NOMO-1 (cell line): Measurements from ENCODE around the gene COL26A1.
"Not testable (repeated sequence)": the region's sequence is repeated elsewhere in the genome, so short reads cannot be mapped to it uniquely, and the experiment has no call there.

Experiments used
- DNase-seq, 2 experiments: peaks; one replicate each; lab custom pipeline; 2025; ENCODE audit not compliant: unreplicated experiment in 2 of 2; lab: John Stamatoyannopoulos, UW

The COL26A1 gene

GRCh38 chr7:101589976-101590662 is 227.4 kb downstream of the COL26A1 start:
- DNase-seq = no peak

- DNase-seq = no peak
Measured at GRCh38 chr7:101590663-101591435, 228.2 kb downstream of the COL26A1 start.

GRCh38 chr7:101591504-101591903 is 228.8 kb downstream of the COL26A1 start:
- no peak for DNase-seq

DNA sequence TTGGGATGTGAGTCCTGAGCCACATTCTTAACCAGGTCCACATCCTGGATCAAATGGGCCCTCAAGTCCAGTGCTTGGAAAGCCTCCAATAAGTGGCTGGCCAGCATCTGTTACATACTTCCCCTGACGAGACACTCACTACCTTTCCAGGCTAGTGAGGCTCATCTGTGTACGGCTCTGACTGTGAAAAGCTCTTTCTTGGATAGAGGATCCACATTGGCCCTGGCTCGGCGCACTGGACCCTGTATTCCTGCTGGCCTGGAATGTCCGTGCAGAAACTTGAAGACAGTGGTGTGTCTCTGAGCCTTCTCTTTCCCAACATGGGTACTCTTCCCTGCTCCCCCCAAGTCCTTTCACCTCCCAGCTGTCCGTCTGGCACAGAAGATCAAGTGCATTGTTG is 230.9 kb downstream of the COL26A1 start:
- DNase-seq = no peak

- DNase-seq = no peak
Measured at GRCh38 chr7:101594790-101595189, 232.1 kb downstream of the COL26A1 start.

DNA sequence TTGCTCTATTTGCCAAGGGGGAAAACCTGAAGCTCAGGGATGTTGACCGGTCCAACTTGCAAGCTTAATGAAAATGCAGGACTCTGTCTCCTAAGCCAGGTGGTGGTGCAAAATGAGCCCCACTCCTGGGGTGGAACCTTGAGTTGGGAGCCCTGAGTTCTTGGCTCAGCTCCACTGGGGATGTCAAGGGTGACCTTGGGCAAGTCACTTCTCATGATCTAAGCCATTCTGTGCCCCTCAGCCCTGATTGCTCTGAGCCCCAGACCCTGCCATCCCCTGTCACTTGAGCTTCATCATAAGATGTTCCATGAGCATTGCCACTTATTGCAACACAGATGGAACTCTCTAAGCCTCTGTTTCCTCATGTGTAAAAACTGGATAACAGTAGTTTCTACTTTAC is 232.6 kb downstream of the COL26A1 start:
- no peak for DNase-seq

- DNase-seq = no peak
Measured at GRCh38 chr7:101595766-101596537, 233.3 kb downstream of the COL26A1 start.

DNA sequence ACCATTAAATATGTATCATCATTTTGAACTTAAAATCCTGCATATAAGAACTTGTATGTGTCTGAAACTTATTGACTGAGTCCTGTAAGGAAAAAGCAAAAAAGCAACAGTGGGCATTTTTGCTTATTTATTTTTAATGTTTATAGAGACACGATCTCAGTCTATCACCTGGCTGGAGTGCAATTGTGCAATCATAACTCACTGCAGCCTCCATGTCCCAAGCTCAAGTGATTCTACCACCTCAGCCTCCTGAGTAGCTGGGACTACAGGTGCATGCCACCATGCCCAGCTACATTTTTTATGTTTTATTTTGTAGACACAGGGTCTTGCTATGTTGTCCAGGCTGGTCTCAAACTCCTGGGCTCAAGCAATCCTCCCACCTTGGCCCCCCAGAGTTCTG is 234.2 kb downstream of the COL26A1 start:
- DNase-seq = no peak

DNA sequence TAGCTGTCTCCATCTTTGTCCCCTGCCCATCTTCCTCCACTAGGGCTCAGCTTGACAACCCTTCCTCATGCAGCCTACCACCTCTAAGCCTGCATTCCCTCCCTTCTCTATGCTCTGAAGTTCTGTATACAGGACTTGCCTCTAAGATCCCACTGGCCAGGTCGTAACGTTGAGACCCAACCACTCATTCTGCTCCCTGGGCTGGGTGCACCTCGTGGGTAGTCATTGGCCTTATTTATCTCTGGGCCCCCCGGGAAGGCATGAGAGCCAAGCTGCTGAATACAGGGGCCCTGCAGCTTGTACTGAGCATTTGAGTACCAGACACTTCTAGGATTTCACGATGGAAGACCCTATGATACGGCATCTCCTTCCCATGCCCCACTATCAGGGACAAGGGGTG is 235.3 kb downstream of the COL26A1 start:
- DNase-seq = no peak

DNA sequence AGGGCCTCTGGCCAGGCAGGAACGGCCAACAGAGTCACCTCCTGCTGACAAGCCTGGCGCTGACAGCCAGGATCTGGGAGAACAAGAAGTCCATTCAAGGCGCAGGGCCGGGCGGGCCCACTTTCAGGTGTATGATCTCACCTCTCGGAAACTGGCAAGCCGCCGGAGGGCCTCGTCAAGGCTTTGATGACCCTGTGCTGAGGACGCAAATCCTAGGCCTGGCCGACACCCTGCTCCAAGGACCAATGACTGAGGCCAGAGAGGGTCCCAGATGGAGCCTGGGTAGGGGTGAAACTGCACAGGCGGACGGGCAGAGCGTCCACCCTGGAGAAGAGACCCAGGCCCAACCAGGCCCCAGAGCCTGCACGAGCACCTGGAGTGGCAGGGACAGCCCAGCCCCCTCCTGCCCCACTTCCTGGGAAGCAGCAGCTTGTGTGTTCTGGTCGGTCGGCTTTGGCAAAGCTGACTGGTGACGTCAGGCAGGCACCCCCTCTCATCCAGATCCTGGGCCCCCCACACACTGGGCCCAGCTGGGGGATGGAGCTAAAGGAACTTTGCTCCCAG is 235.8 kb downstream of the COL26A1 start:
- DNase-seq = no peak

DNA sequence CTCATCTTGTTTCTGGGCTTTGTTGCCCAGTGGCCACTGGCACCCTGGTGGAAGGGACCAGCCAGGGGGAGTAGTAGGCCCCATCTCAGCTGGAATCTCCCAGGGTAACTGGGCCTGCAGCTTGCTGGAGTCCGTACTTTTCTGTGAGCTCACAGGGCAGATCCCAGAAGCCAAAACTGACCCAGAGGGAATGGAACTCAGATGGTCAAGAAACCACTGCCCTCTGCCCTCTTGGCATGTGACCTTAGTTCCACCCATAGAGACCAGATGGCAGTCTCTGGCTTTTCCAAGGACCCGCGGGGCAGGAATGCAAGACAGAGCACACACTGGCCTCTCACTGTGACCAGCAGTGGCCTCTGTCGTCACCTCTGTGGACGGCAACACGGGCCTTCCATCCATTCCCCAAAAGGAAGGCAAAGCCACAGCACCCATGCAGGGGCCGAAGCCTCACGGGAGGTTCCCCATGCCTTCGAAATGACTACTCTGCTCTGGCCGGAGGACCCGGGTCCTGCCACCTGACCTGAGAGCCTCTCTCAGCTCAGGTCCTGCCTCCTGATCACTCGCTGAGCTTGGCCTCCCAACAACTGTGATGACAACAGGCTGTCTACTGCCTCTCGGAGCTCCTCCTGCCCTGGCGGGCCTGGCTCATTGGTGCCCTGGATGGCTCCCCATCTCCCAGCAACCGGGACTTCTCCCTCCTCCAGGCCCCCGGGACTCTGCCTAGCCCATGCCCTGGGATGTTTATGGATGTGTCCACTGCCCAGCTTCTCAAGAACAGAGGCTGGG is 236.5 kb downstream of the COL26A1 start:
- no peak for DNase-seq

DNA sequence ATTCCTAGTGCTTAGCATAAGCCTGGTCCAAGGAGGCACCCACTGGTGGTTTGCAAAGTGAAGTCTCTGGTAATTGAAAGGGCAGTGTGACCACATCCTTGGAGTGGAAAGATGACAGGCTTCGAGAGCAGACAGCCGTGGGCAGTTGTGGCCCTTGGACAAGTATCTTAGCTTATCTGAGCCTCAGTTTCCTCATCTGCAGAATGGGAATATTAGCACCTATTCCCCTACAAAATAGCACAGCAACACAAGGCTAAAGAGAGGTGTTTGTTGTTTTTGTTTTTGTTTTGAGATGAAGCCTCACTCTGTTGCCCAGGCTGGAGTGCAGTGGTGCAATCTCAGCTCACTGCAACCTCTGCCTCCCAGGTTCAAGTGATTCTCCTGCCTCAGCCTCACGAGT is 237.1 kb downstream of the COL26A1 start:
- no peak for DNase-seq

- no peak for DNase-seq
Measured at GRCh38 chr7:101602082-101602481, 239.4 kb downstream of the COL26A1 start.

- DNase-seq = peak; percentile 64 to 70
Measured at GRCh38 chr7:101602484-101603241, 240.0 kb downstream of the COL26A1 start.

DNA sequence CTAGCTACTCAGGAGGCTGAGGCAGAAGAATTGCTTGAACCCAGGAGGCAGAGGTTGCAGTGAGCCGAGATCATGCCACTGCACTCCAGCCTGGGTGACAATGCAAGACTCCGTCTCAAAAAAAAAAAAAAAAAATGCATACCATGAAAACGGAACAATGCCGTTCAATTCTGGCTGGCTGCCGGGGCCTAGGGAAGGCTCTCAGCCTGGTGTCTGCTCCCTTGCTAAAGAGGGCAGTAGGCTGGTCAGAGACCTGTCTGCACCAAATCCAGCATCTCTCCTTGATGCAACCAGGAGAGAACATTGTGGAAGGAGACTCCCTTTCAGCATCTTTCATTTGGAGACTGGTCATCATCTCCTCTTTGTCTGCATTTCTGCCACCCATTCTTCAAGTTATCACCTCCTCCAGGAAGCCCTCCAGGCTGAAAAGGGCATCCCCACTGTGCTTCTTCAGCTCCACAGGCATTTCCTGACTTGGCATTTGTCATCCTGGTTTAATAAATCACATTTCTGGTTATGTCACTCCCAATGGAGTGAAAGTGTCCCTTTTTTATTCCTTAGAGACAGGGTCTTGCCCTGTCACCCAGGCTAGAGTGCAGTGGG is 241.8 kb downstream of the COL26A1 start:
- DNase-seq = no peak

DNA sequence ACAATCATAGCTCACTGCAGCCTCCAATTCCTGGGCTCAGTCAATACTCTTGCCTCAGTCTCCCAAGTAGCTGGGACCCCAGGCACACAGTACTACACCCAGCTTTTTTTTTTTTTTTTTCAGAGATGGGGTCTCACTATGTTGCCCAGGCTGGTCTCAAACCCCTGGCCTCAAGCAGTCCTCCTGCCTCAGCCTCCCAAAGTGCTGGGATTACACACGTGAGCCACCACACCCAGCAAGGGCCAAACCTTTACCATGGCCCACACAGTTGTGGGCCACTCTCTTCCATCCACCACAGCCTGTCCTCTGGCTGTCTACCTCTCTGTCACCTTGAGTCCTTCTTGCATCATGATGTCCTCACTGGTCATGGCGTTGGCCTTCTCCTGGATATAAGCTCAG is 242.3 kb downstream of the COL26A1 start:
- not testable (repeated sequence) for DNase-seq

DNA sequence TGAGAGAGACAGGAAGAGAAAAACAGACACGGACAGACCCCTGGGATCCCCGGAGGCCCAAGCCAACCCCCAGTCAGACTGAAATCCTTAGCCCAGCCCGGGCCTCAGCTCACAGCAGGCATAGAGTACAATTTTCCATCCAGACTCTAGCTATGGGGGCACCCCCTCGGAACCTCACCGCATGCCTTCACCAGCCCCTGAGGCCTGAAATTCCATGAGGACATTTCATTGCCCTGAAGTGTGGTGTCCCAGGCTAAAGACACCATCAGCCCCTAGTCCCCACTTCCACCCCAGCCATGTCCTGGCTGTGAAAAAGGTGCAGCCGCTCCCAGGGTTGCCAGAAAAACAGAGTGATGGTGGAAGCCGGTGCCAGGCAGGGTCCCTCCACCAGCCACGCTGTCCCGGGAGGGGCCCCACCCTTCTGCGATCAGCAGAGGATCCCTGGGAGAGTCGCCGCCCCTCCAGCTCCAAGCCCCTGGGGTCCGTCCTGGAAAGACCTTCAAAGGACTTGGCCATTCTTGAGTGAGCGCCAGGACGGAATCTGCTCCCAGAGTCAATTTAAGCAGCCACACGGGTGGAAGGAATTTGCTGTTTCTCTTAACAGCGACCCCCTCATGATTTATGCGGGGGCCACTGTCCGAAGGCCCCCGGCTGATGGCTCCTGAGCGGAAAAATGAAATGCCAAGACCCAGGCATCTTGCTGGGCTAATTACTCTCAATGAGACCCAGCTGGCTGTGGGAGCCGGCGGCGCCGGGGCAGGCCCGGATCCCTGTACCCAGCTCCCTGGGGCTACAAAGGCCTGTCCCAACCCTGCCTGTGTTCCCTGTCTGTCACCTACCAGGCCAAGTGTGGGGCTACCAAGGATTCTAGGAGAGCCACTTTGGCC is 243.2 kb downstream of the COL26A1 start:
- no peak for DNase-seq

DNA sequence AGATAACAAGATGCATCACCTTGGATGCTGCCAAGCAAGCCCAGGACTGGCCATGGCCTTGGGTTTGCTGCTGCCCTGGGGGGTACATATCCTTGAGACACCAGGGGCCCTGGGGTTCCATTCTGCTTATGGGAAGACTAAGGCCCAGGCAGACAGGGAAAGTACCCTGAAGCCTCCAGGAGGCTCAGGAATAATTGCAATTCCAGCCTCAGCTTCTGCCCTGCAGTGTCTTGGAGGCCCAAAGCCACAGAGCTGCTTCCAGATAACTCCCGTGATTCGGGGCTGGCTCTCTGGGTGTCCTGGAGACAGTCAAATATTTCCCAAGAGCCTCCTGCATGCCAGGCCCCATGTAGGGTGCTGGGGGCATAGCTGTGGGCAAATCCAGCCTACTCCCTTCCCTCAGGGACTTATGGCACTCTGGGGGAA is 243.8 kb downstream of the COL26A1 start:
- DNase-seq = no peak
